ENCODE data around the gene PIF1.
"Not testable (repeated sequence)": the region's sequence is repeated elsewhere in the genome, so short reads cannot be mapped to it uniquely, and the experiment has no call there.

The PIF1 gene

GRCh38 chr15:64809649-64810496 is 15.6 kb downstream of the PIF1 start:
- DNase-seq = peak; percentile 79

- DNase-seq = no peak
Observed at GRCh38 chr15:64808785-64809453, 16.5 kb downstream of the PIF1 start.

DNA sequence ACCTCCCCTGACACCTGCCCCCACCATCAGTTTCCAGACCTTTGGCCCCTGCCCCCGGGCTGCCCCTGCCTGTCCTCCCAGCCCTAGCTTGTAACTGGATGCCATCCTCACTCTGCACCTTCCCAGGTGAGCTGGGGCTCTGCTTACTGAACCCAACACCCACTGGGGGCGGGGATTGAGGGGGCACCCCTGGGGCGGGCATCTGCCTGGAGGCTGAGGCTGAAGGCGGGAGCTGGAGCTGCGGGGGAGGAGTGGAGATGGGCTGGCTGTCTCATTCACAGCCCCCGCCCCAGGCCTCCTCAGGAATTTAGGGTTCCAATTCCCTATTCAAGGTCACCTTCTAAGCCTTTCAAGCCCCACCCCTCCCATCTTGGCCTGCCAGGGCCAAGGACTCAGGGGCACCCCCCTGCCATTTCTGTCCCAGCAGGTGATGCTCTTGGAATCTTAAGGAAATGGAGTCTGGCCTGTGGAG is 17.7 kb downstream of the PIF1 start:
- DNase-seq = no peak

DNA sequence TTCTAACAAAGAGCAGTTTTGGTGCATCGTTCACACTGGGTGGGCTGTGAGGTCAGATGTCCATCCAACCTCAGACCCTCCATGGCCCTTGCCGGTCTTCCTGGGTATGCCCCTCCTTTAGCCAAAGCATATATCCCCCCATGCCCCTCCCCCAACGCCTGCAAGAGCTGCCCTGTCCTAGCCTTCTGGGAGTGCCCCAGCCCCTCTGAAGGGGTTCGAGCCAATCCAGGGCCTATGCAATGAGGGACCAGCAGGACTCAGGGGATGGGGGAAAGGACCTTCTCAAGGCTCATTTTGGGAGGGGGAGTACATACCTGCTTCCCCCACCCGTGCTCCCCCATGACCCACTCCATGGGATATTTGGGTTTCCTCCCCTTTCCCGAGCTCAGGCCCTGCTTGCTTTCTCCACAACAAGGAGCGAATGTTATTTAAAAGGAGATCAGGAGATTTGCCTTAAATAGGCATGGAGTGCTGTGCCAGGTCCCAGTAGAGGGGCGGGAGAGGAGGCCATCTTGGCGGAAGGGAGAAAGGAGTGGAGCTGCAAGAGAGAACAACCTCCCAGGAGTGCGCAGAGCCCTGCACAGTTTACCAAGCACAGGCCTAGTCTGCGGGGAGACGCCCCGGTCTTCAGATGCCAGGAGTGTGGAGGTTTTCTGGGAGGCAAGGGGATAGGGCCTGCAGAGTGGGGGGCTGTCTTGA is 18.2 kb downstream of the PIF1 start:
- DNase-seq = no peak

GRCh38 chr15:64806509-64806908 is 18.9 kb downstream of the PIF1 start:
- DNase-seq = no peak

- no peak for DNase-seq
Observed at GRCh38 chr15:64804619-64805018, 20.8 kb downstream of the PIF1 start.

GRCh38 chr15:64803526-64803925 is 21.9 kb downstream of the PIF1 start:
- no peak for DNase-seq

- DNase-seq = no peak
Observed at GRCh38 chr15:64800476-64800875, 25.0 kb downstream of the PIF1 start.

GRCh38 chr15:64798905-64799304 is 26.5 kb downstream of the PIF1 start:
- DNase-seq = not testable (repeated sequence)

DNA sequence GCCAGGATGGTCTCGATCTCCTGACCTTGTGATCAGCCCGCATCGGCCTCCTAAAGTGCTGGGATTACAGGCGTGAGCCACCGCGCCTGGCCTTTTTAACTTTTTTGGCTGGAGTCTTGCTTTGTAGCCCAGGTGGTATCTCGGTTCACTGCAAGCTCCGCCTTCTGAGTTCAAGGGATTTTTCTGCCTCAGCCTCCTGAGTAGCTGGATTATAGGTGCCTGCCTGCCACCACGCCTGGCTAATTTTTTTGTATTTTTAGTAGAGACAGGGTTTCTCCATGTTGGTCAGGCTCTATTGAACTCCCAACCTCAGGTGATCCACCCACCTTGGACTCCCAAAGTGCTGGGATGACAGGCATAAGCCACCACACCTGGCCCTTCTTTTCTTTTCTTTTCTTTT is 29.5 kb downstream of the PIF1 start:
- DNase-seq = not testable (repeated sequence)

DNA sequence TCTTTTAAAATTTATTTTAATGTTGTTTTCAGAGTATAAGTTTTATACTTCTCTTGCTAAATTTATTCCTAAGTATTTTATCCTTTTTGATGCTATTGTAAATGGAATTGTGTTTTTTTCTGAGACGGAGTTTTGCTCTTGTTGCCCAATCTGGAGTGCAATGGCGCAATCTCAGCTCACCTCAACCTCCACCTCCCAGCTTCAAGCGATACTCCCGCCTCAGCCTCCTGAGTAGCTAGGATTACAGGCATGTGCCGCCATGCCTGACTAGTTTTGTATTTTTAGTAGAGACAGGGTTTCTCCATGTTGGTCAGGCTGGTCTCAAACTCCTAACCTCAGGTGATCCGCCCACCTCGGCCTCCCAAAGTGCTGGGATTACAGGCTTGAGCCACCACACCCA is 30.1 kb downstream of the PIF1 start:
- not testable (repeated sequence) for DNase-seq

DNA sequence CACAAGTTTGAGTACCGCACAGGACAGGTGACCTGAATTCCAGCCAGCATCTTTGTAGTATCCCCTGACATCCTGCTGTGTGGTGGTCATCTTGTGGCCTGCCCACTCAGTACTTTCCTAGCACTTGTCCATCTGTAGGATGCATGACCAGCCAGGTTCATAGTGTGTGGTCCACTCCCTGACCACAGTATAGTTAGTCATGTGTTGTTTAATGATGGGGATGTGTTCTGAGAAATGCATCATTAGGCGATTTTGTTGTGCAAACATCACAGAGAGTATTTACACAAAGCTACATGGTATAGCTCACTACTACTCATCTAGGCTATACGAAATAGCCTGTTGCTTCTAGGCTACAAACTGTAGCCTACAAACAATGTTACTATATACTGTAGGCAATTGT is 33.2 kb downstream of the PIF1 start:
- no peak for DNase-seq

- no peak for DNase-seq
Observed at GRCh38 chr15:64791401-64791800, 34.0 kb downstream of the PIF1 start.

DNA sequence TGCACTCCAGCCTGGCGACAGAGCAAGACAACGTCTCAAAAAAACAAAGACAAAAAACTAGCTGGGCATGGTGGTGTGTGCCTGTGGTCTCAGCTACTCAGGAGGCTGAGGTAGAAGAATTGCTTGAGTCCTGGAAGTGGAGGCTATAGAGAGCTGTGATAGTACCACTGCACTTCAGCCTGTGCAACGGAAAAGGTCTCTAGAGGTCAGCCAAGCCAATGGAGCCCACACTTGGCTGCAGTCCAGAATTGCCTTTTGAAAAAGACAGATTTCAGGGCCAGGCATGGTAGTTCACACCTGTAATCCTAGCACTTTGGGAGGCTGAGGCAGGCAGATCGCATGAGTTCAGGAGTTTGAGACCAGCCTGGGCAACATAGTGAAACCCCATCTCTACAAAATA is 41.7 kb downstream of the PIF1 start:
- DNase-seq = no peak

DNA sequence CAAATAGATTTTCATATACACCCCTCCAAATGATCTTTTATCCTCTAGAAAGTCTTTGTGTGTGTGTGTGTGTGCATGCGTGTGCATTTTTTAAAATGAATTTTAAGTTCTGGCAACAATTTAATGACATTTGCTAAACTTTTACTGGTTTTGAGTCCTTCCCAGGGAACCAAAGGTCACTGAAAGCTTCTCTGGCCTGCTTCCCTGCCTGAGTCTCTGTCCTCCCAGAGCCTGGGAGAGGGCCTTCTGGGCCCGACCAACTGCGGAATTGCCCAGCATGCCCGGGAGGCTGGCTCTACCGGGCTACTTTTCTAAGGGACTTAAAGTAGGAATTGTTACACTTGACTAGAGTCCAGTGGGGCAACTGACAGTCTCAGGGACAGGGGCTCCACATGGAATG is 42.7 kb downstream of the PIF1 start:
- no peak for DNase-seq

- DNase-seq = no peak
Observed at GRCh38 chr15:64781299-64781698, 44.1 kb downstream of the PIF1 start.

DNA sequence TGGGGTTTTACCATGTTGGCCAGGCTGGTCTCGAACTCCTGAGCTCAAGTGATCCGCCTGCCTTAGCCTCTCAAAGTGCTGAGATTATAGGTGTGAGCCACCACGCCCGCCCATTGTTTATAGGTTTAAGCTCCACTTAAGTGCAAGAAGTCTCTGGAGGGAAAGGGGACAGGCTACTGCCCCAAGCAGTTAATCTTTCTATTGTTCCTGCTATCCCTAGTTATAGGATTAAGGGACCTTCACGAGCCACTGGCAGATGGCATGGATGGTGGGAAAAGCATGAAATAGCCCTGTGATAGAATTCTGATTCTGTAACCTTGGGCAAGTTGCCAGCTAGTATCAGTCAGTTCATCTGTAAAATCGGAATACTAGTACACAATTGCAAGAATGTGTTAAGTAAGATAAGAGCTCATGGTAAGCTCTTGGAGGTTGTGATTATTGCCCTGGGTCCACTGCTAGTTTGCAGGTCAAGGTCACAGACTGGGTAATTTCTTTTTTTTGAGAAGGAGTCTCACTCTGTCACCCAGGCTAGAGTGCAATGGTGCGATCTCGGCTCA is 44.8 kb downstream of the PIF1 start:
- DNase-seq = no peak

DNA sequence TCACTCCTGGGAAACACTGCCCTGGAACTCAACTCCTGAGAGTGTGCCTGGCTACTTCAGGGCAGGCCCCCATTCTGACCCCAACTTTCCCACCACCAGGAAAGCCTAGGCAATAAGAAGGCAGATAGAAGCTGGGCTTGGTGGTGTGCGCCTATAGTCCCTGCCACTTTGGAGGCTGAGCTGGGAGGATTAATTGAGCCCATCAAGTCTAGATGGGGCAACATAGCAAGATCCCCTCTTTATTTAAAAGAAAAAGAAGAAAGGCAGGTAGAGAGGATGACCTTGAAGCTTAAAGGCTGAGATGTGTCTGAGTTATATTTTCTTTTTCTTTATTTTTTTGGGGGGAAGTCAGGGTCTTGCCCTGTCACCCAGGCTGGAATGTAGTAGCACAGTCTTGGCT is 45.8 kb downstream of the PIF1 start:
- no peak for DNase-seq

DNA sequence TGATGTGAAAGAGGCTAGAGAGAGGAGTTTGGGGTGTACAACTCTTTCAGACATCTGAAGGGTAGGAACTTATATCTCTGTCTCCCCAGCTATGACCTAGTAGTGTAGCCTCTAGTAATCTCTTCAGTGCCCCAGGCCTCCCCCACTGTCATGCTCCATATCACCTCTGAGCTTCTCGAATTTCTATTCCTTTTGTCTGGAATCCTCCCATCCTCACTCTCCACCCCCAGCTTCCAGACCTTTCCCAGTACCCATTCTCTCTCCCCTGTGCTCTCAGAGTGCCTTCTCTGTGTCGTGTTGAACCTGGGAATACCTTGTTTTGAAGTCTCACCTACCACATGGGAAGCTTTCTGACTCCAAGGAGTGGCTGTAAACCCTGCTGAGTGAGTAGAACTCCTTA is 46.4 kb downstream of the PIF1 start:
- no peak for DNase-seq

- DNase-seq = no peak
Observed at GRCh38 chr15:64776402-64776786, 49.1 kb downstream of the PIF1 start.

GRCh38 chr15:64775551-64776401 is 49.7 kb downstream of the PIF1 start, which contains the start of gene RBPMS2:
RBPMS2 (minus strand) TSS chr15:64775589; CDS start chr15:64775319, 270 bp downstream.
- DNase-seq = no peak

All from NCI-H1105 (cell line).